WERI-Rb-1 (cell line): Measurements from ENCODE around the gene UVRAG.

Source experiments
- DNase-seq: peaks from one replicate; pipeline ENCODE4 v3.0.0-alpha.2; 2020
- H3K27ac ChIP-seq: fragments of 250-450 bp; sonication (Bioruptor Pico); 2 replicates; pipeline ENCODE4 v1.5.1; 2020; ENCODE audit warnings: mild to moderate bottlenecking, moderate library complexity
- H3K27me3 ChIP-seq: fragments of 250-450 bp; sonication (Bioruptor Pico); 2 replicates; pipeline ENCODE4 v1.5.1; 2021; ENCODE audit warnings: mild to moderate bottlenecking, low read depth, moderate library complexity; ENCODE audit not compliant: insufficient read depth, severe bottlenecking
- H3K36me3 ChIP-seq: fragments of 250-450 bp; sonication (Bioruptor Pico); 2 replicates; pipeline ENCODE4 v1.5.1; 2020; ENCODE audit warnings: mild to moderate bottlenecking, moderate library complexity
- H3K4me3 ChIP-seq: 2 replicates; pipeline ENCODE4 v1.5.1; 2011; ENCODE audit warnings: low read depth, mild to moderate bottlenecking, control low read depth, low read length
- H3K9me3 ChIP-seq: fragments of 250-450 bp; sonication (Bioruptor Pico); 2 replicates; pipeline ENCODE4 v1.5.1; 2021; ENCODE audit warnings: mild to moderate bottlenecking, moderate library complexity; ENCODE audit not compliant: severe bottlenecking
- CTCF ChIP-seq: IDR thresholded peaks from 2 replicates; pipeline ENCODE4 v1.5.1; 2011; ENCODE audit warnings: low read depth, mild to moderate bottlenecking, control low read depth, inconsistent platforms, low read length

Gene UVRAG

GRCh38 chr11:76088511-76088910 lies 273.5 kb downstream of the UVRAG start:
- Histone ChIP-seq H3K27me3 (no peaks in the 10 kb centered on the region), H3K9me3 (no peaks in the 10 kb centered on the region), H3K27ac (no peak overlapping the region), H3K36me3 (no peaks in the 10 kb centered on the region), H3K4me3 (no peak overlapping the region)
- no peak for DNase-seq
- no peak for TF ChIP-seq CTCF

- Histone ChIP-seq H3K27ac (no peak overlapping the region), H3K4me3 (no peak overlapping the region), H3K27me3 (no peaks in the 10 kb centered on the region), H3K9me3 (no peaks in the 10 kb centered on the region), H3K36me3 (no peaks in the 10 kb centered on the region)
- TF ChIP-seq CTCF: no peak
- DNase-seq: no peak
Measured at GRCh38 chr11:76090174-76090573, 275.2 kb downstream of the UVRAG start.

- Histone ChIP-seq H3K9me3 (no peaks in the 10 kb centered on the region), H3K36me3 (no peaks in the 10 kb centered on the region), H3K4me3 (no peak overlapping the region), H3K27ac (no peak overlapping the region), H3K27me3 (no peaks in the 10 kb centered on the region)
- no peak for TF ChIP-seq CTCF
- DNase-seq: no peak
Measured at GRCh38 chr11:76090821-76091220, 275.8 kb downstream of the UVRAG start.

- H3K36me3 ChIP-seq: no peaks in the 10 kb centered on the region
- DNase-seq: no peak
- H3K27me3 ChIP-seq: no peaks in the 10 kb centered on the region
- TF ChIP-seq CTCF: no peak
- H3K4me3 ChIP-seq: no peak overlapping the region
- H3K27ac ChIP-seq: no peak overlapping the region
- no peaks in the 10 kb centered on the region for H3K9me3 ChIP-seq
Measured at GRCh38 chr11:76094740-76095139, 279.7 kb downstream of the UVRAG start.

GRCh38 chr11:76095891-76096290 lies 280.9 kb downstream of the UVRAG start:
- Histone ChIP-seq H3K27ac (no peak overlapping the region), H3K36me3 (no peaks in the 10 kb centered on the region), H3K4me3 (no peak overlapping the region), H3K9me3 (no peaks in the 10 kb centered on the region), H3K27me3 (no peaks in the 10 kb centered on the region)
- TF ChIP-seq CTCF: no peak
- DNase-seq: no peak

GRCh38 chr11:76096552-76096951 lies 281.5 kb downstream of the UVRAG start:
- Histone ChIP-seq H3K36me3 (no peaks in the 10 kb centered on the region), H3K9me3 (no peaks in the 10 kb centered on the region), H3K27me3 (no peaks in the 10 kb centered on the region), H3K4me3 (no peak overlapping the region), H3K27ac (no peak overlapping the region)
- no peak for DNase-seq
- no peak for TF ChIP-seq CTCF
